GM21367 (cell line): ENCODE results near the gene EPHA2.

ENCODE experiments used
- ATAC-seq: cut with Tn5 transposase; IDR thresholded peaks from one replicate; pipeline ENCODE4 v1.9.1; 2021; ENCODE audit not compliant: unreplicated experiment

Gene EPHA2

GRCh38 chr1:16095447-16095846, 60.4 kb downstream of the EPHA2 start:
- no peak for ATAC-seq

- no peak for ATAC-seq
Measured at GRCh38 chr1:16094453-16095158, 61.3 kb downstream of the EPHA2 start.

GRCh38 chr1:16093611-16094010, 62.3 kb downstream of the EPHA2 start:
- ATAC-seq, result no peak

GRCh38 chr1:16092923-16093511, 62.9 kb downstream of the EPHA2 start:
- ATAC-seq, result no peak

- ATAC-seq, result no peak
Measured at GRCh38 chr1:16092097-16092922, 63.6 kb downstream of the EPHA2 start.

- no peak for ATAC-seq
Measured at GRCh38 chr1:16091296-16091695, 64.6 kb downstream of the EPHA2 start.

GRCh38 chr1:16090076-16090826, 65.6 kb downstream of the EPHA2 start:
- ATAC-seq, result no peak

GRCh38 chr1:16088996-16089395, 66.9 kb downstream of the EPHA2 start:
- ATAC-seq, result no peak

- ATAC-seq, result no peak
Measured at GRCh38 chr1:16088351-16088911, 67.4 kb downstream of the EPHA2 start.

- ATAC-seq, result no peak
Measured at GRCh38 chr1:16087733-16088132, 68.1 kb downstream of the EPHA2 start.

GRCh38 chr1:16085522-16085921, 70.3 kb downstream of the EPHA2 start:
- ATAC-seq, result no peak

- no peak for ATAC-seq
Measured at GRCh38 chr1:16083486-16083885, 72.4 kb downstream of the EPHA2 start.

- no peak for ATAC-seq
Measured at GRCh38 chr1:16082283-16083038, 73.4 kb downstream of the EPHA2 start.

- no peak for ATAC-seq
Measured at GRCh38 chr1:16081636-16082035, 74.2 kb downstream of the EPHA2 start.

GRCh38 chr1:16080422-16081150, 75.3 kb downstream of the EPHA2 start:
- ATAC-seq, result no peak

GRCh38 chr1:16078925-16079656, 76.8 kb downstream of the EPHA2 start:
- no peak for ATAC-seq

- no peak for ATAC-seq
Measured at GRCh38 chr1:16077406-16078245, 78.2 kb downstream of the EPHA2 start.

- ATAC-seq, result no peak
Measured at GRCh38 chr1:16076865-16077238, 79.0 kb downstream of the EPHA2 start.
